HG02642 (cell line): ENCODE data around the gene PRDM16.

ENCODE experiments used
- ATAC-seq: cut with Tn5 transposase; IDR thresholded peaks from one replicate; pipeline ENCODE4 v1.9.1; 2021; ENCODE audit warnings: mild to moderate bottlenecking; ENCODE audit not compliant: unreplicated experiment, poor library complexity

Gene PRDM16

GRCh38 chr1:3427711-3428704 lies 359.0 kb downstream of the PRDM16 start:
- ATAC-seq: no peak

- no peak for ATAC-seq
Observed at GRCh38 chr1:3428899-3429298, 359.9 kb downstream of the PRDM16 start.

GRCh38 chr1:3429320-3429719 lies 360.3 kb downstream of the PRDM16 start:
- no peak for ATAC-seq

- no peak for ATAC-seq
Observed at GRCh38 chr1:3429766-3430165, 360.8 kb downstream of the PRDM16 start.

GRCh38 chr1:3430406-3430805 lies 361.4 kb downstream of the PRDM16 start:
- no peak for ATAC-seq

- ATAC-seq: no peak
Observed at GRCh38 chr1:3430820-3431219, 361.8 kb downstream of the PRDM16 start.

- no peak for ATAC-seq
Observed at GRCh38 chr1:3431266-3431665, 362.3 kb downstream of the PRDM16 start.

GRCh38 chr1:3431686-3432085 lies 362.7 kb downstream of the PRDM16 start:
- no peak for ATAC-seq

GRCh38 chr1:3432306-3432705 lies 363.3 kb downstream of the PRDM16 start:
- no peak for ATAC-seq

GRCh38 chr1:3433076-3433475 lies 364.1 kb downstream of the PRDM16 start:
- no peak for ATAC-seq

GRCh38 chr1:3433596-3434320 lies 364.8 kb downstream of the PRDM16 start:
- ATAC-seq: no peak

- no peak for ATAC-seq
Observed at GRCh38 chr1:3434406-3435110, 365.6 kb downstream of the PRDM16 start.

GRCh38 chr1:3435666-3436065 lies 366.7 kb downstream of the PRDM16 start:
- no peak for ATAC-seq

- ATAC-seq: no peak
Observed at GRCh38 chr1:3436451-3436850, 367.4 kb downstream of the PRDM16 start.

- ATAC-seq: no peak
Observed at GRCh38 chr1:3436901-3437300, 367.9 kb downstream of the PRDM16 start.

- no peak for ATAC-seq
Observed at GRCh38 chr1:3438661-3439180, 369.7 kb downstream of the PRDM16 start.

GRCh38 chr1:3439346-3440299 lies 370.6 kb downstream of the PRDM16 start:
- no peak for ATAC-seq

- ATAC-seq: no peak
Observed at GRCh38 chr1:3440300-3440681, 371.3 kb downstream of the PRDM16 start.

GRCh38 chr1:3440711-3441409 lies 371.9 kb downstream of the PRDM16 start:
- ATAC-seq: no peak
